ENCODE measurements around the gene LRRC23.
A peak's percentile ranks its signal among the peaks of the same experiment; 100 is the strongest.

LRRC23 gene
- long read RNA-seq, transcript LRRC23-211 (7 exons, 1,412 nt), result major isoform, 11 of 44 reads
- long read RNA-seq, partial matches to known transcripts, result 10 of 44 reads
- long read RNA-seq, other reads (novel, unspliced or antisense), result 18 of 44 reads

GRCh38 chr12:6904280-6905276 is at the start of gene LRRC23:
Gene LRRC23, plus strand, starts transcription at chr12:6904822. Its CDS starts 812 bp downstream, at chr12:6905634.
- DNase-seq (ENCODE audit: low read depth in 1 of 2, low spot score in 1 of 2), result peak; percentile 90 to 97
- no peaks in the 10 kb centered on the region for H3K27me3 ChIP-seq (ENCODE audit: insufficient read depth, poor library complexity, severe bottlenecking)
- TF ChIP-seq GABPA (IDR thresholded peaks at IDR 0.05; ENCODE audit: low read depth) (no peak), SPI1 (IDR thresholded peaks at IDR 0.05; ENCODE audit: borderline replicate concordance, low read depth) (no peak), POLR2AphosphoS5 (IDR thresholded peaks at IDR 0.05; ENCODE audit: low read depth) (no peak), REST (IDR thresholded peaks at IDR 0.05; ENCODE audit: insufficient replicate concordance, low read depth) (no peak)
- TF ChIP-seq, protein P1, sequence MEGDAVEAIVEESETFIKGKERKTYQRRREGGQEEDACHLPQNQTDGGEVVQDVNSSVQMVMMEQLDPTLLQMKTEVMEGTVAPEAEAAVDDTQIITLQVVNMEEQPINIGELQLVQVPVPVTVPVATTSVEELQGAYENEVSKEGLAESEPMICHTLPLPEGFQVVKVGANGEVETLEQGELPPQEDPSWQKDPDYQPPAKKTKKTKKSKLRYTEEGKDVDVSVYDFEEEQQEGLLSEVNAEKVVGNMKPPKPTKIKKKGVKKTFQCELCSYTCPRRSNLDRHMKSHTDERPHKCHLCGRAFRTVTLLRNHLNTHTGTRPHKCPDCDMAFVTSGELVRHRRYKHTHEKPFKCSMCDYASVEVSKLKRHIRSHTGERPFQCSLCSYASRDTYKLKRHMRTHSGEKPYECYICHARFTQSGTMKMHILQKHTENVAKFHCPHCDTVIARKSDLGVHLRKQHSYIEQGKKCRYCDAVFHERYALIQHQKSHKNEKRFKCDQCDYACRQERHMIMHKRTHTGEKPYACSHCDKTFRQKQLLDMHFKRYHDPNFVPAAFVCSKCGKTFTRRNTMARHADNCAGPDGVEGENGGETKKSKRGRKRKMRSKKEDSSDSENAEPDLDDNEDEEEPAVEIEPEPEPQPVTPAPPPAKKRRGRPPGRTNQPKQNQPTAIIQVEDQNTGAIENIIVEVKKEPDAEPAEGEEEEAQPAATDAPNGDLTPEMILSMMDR (IDR thresholded peaks at IDR 0.05; ENCODE audit: insufficient read depth, low read length), result no peak
- H3K27ac ChIP-seq (replicated peaks), result peak within 1 kb of the TSS; percentile 83
- peak within 1 kb of the TSS; percentile 81 for H3K4me3 ChIP-seq (replicated peaks; ENCODE audit: insufficient read depth, low read length)

- H3K27ac ChIP-seq (replicated peaks), result no peak overlapping the region
- H3K4me3 ChIP-seq (replicated peaks; ENCODE audit: insufficient read depth, low read length), result no peak overlapping the region
- no peak for TF ChIP-seq SPI1 (IDR thresholded peaks at IDR 0.05; ENCODE audit: borderline replicate concordance, low read depth)
- TF ChIP-seq POLR2AphosphoS5 (IDR thresholded peaks at IDR 0.05; ENCODE audit: low read depth), result no peak
- TF ChIP-seq GABPA (IDR thresholded peaks at IDR 0.05; ENCODE audit: low read depth), result no peak
- TF ChIP-seq, protein P1 (IDR thresholded peaks at IDR 0.05; ENCODE audit: insufficient read depth, low read length), result no peak
- no peak for TF ChIP-seq REST (IDR thresholded peaks at IDR 0.05; ENCODE audit: insufficient replicate concordance, low read depth)
- no peaks in the 10 kb centered on the region for H3K27me3 ChIP-seq (ENCODE audit: insufficient read depth, poor library complexity, severe bottlenecking)
- no peak for DNase-seq (ENCODE audit: low read depth in 1 of 2, low spot score in 1 of 2)
These were observed 49.3 kb upstream of the LRRC23 start for GRCh38 chr12:6855322-6855721.

DNA sequence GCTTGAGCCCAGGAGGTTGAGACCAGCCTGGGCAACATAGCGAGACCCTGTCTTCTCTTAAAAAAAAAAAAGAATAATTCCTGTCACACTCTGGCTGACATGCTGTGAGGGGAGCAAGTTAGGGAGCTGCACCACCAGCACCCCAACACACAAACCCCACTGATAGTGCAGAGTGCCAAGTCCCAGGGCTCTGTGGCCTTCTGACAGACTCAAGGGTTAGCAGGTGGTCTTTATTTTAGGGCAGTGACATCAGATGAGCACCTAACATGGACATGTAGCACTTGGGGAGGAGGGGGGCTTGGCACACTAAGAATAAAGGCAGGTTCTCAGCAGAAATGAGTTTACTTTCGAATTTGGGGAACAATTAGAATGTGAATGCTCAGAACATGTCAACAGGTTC is 45.8 kb upstream of the LRRC23 start:
- Histone ChIP-seq H3K27me3 (ENCODE audit: insufficient read depth, poor library complexity, severe bottlenecking) (no peaks in the 10 kb centered on the region), H3K4me3 (replicated peaks; ENCODE audit: insufficient read depth, low read length) (no peak overlapping the region), H3K27ac (replicated peaks) (no peak overlapping the region)
- TF ChIP-seq POLR2AphosphoS5 (IDR thresholded peaks at IDR 0.05; ENCODE audit: low read depth) (no peak), GABPA (IDR thresholded peaks at IDR 0.05; ENCODE audit: low read depth) (no peak), REST (IDR thresholded peaks at IDR 0.05; ENCODE audit: insufficient replicate concordance, low read depth) (no peak), SPI1 (IDR thresholded peaks at IDR 0.05; ENCODE audit: borderline replicate concordance, low read depth) (no peak)
- TF ChIP-seq, protein P1 (IDR thresholded peaks at IDR 0.05; ENCODE audit: insufficient read depth, low read length), result no peak
- DNase-seq (ENCODE audit: low read depth in 1 of 2, low spot score in 1 of 2), result no peak
